LNCaP clone FGC (cell line): ENCODE data around the gene NRXN2.

Experiments
- DNase-seq: peaks from one replicate; pipeline ENCODE4 v3.0.0-alpha.2; 2011; ENCODE audit warnings: low read depth
- H3K4me3 ChIP-seq: 2 replicates; pipeline ENCODE4 v1.5.1; 2011; ENCODE audit warnings: mild to moderate bottlenecking, low read depth, low read length, control low read depth
- CTCF ChIP-seq: IDR thresholded peaks from 2 replicates; pipeline ENCODE4 v1.5.1; 2012; ENCODE audit warnings: mild to moderate bottlenecking; ENCODE audit not compliant: control insufficient read depth, insufficient read depth; ENCODE audit errors: extremely low read depth

The NRXN2 gene

GRCh38 chr11:64661614-64662013 is 61.4 kb downstream of the NRXN2 start:
- no peak for TF ChIP-seq CTCF
- no peak for DNase-seq
- H3K4me3 ChIP-seq: no peak overlapping the region

GRCh38 chr11:64661146-64661545 is 61.9 kb downstream of the NRXN2 start:
- DNase-seq: no peak
- no peak overlapping the region for H3K4me3 ChIP-seq
- no peak for TF ChIP-seq CTCF

GRCh38 chr11:64660706-64661105 is 62.3 kb downstream of the NRXN2 start:
- no peak for DNase-seq
- TF ChIP-seq CTCF: no peak
- no peak overlapping the region for H3K4me3 ChIP-seq

- TF ChIP-seq CTCF: no peak
- H3K4me3 ChIP-seq: no peak overlapping the region
- DNase-seq: no peak
These were observed 62.8 kb downstream of the NRXN2 start for GRCh38 chr11:64660205-64660604.

GRCh38 chr11:64659417-64660144 is 63.4 kb downstream of the NRXN2 start:
- no peak for TF ChIP-seq CTCF
- H3K4me3 ChIP-seq: no peak overlapping the region
- no peak for DNase-seq

- no peak overlapping the region for H3K4me3 ChIP-seq
- TF ChIP-seq CTCF: no peak
- DNase-seq: no peak
These were observed 64.7 kb downstream of the NRXN2 start for GRCh38 chr11:64658265-64658664.

GRCh38 chr11:64656862-64657261 is 66.1 kb downstream of the NRXN2 start:
- H3K4me3 ChIP-seq: no peak overlapping the region
- no peak for DNase-seq
- TF ChIP-seq CTCF: no peak
